HepG2 (cell line): ENCODE measurements around the gene ACAT2. TPM values are rescaled to one million over a fixed set of nuclear protein-coding genes. Genes with fewer than 3 reads are reported as not detected.

Experiments used
- AHDC1 ChIP-seq: sonication (generic); formaldehyde crosslinking; IDR thresholded peaks from 2 replicates; pipeline ENCODE4 v1.5.1; 2020; ENCODE audit warnings: mild to moderate bottlenecking, missing genetic modification reagents, borderline replicate concordance
- ELF3 ChIP-seq: IDR thresholded peaks from 2 replicates; pipeline ENCODE4 v1.6.1; 2016; ENCODE audit warnings: missing genetic modification reagents, missing compliant biosample characterization
- EZH2 ChIP-seq: conservative IDR thresholded peaks from 2 replicates; pipeline ENCODE4 v1.6.1; 2012; ENCODE audit warnings: mild to moderate bottlenecking, low read depth, low read length, moderate library complexity
- FIP1L1 ChIP-seq: fragments of 200-400 bp; formaldehyde crosslinking; IDR thresholded peaks from 2 replicates; pipeline ENCODE4 v1.6.1; 2018; ENCODE audit warnings: low read depth, mild to moderate bottlenecking, low read length, moderate library complexity, borderline replicate concordance; ENCODE audit not compliant: insufficient read depth
- KMT2A ChIP-seq: sonication (generic); formaldehyde crosslinking; IDR thresholded peaks from 2 replicates; pipeline ENCODE4 v1.4.0; 2020; ENCODE audit warnings: missing genetic modification reagents
- LCORL ChIP-seq, 2 experiments: fragments of 450-650 bp in 1 of 2; sonication (generic) in 1 of 2; formaldehyde crosslinking in 1 of 2; IDR thresholded peaks; 2 replicates each; pipeline versions ENCODE4 v1.5.0 to v1.6.1; 2017 to 2020; ENCODE audit warnings: antibody characterized with exemption in 1 of 2, missing genetic modification reagents in 1 of 2
- MLX ChIP-seq: IDR thresholded peaks from 2 replicates; pipeline ENCODE4 v1.6.1; 2016
- MLXIP ChIP-seq: sonication (generic); formaldehyde crosslinking; IDR thresholded peaks from 2 replicates; pipeline ENCODE4 v1.9.0; 2021; ENCODE audit warnings: missing genetic modification reagents, borderline replicate concordance
- NRL ChIP-seq: sonication (generic); formaldehyde crosslinking; IDR thresholded peaks from 2 replicates; pipeline ENCODE4 v1.5.0; 2020; ENCODE audit warnings: missing genetic modification reagents, mild to moderate bottlenecking, moderate library complexity, borderline replicate concordance
- PCBP1 ChIP-seq: fragments of 200-400 bp; formaldehyde crosslinking; IDR thresholded peaks from 2 replicates; pipeline ENCODE4 v1.6.1; 2017; ENCODE audit warnings: mild to moderate bottlenecking, low read depth, low read length, borderline replicate concordance
- POLR2AphosphoS2 ChIP-seq: IDR thresholded peaks from 2 replicates; pipeline ENCODE4 v1.6.1; 2011; ENCODE audit warnings: low read depth, low read length, improper control_type of control experiment
- RFX3 ChIP-seq: IDR thresholded peaks from 2 replicates; pipeline ENCODE4 v1.6.1; 2016; ENCODE audit warnings: missing biosample characterization, missing genetic modification reagents
- U2AF1 ChIP-seq: fragments of 200-400 bp; formaldehyde crosslinking; optimal IDR thresholded peaks from 2 replicates; pipeline ENCODE3; 2017; ENCODE audit warnings: mild to moderate bottlenecking, low read depth, low read length
- ZMYM2 ChIP-seq: sonication (generic); formaldehyde crosslinking; IDR thresholded peaks from 2 replicates; pipeline ENCODE4 v1.8.0; 2022; ENCODE audit warnings: mild to moderate bottlenecking, missing genetic modification reagents
- ZNF251 ChIP-seq: sonication (generic); formaldehyde crosslinking; IDR thresholded peaks from 2 replicates; pipeline ENCODE4 v1.9.0; 2021; ENCODE audit warnings: mild to moderate bottlenecking, missing genetic modification reagents
- ZNF276 ChIP-seq: sonication (generic); formaldehyde crosslinking; IDR thresholded peaks from 2 replicates; pipeline ENCODE4 v1.4.0; 2020; ENCODE audit warnings: mild to moderate bottlenecking, low read depth, missing genetic modification reagents
- ZNF570 ChIP-seq: sonication (generic); formaldehyde crosslinking; IDR thresholded peaks from 2 replicates; pipeline ENCODE4 v1.4.0; 2020; ENCODE audit warnings: mild to moderate bottlenecking, missing genetic modification reagents, borderline replicate concordance
- polyA plus RNA-seq, 8 experiments: library from polyadenylated mRNA; depleted of rRNA in 3 of 8; stranded (reverse) in 7 of 8; unstranded in 1 of 8; fragments of >200 nt; fragmentation: Illumina TruSeq in 4 of 8; extraction: Trizol in 4 of 8; gene quantifications; 2 replicates each; pipeline versions ENCODE4 v1.2.1 to v1.2.3, GENCODE V29; 2011 to 2016; ENCODE audit warnings: low read depth in 4 of 8, missing spikeins in 1 of 8, mixed read lengths in 1 of 8; ENCODE audit not compliant: insufficient read depth in 1 of 8
- total RNA-seq, 5 experiments: library from RNA; depleted of rRNA; stranded (reverse); fragments of >200 nt; fragmentation: Illumina TruSeq; extraction: Trizol; gene quantifications; 2 replicates each; pipeline ENCODE4 v1.2.3, GENCODE V29; 2016; ENCODE audit warnings: low read depth in 1 of 5

ACAT2 gene
- total and polyA plus RNA-seq, 2 of the 13 experiments (the other 11 are each of a cell fraction or from before 2014, with no cell fraction given): 121 to 534 TPM

- peak; percentile 71 for TF ChIP-seq AHDC1 (CRISPR knock-in tag)
- TF ChIP-seq MLXIP (CRISPR knock-in tag): peak; percentile 74; the same call in 1 of the 2 replicates
- TF ChIP-seq RFX3 (CRISPR knock-in tag): peak; percentile 41; the same call in 1 of the 2 replicates
- no peak for TF ChIP-seq POLR2AphosphoS2
- TF ChIP-seq MLX (CRISPR knock-in tag): peak; percentile 88
- TF ChIP-seq ZNF251: 0 out of 2 replicates have a peak, but pooled peaks have one; percentile 86
- TF ChIP-seq EZH2: no peak
- TF ChIP-seq ZNF276 (CRISPR knock-in tag): peak; percentile 91; the same call in 1 of the 2 replicates
- peak; percentile 100 for TF ChIP-seq NRL (CRISPR knock-in tag)
- peak; percentile 100 for TF ChIP-seq PCBP1
- TF ChIP-seq ZMYM2 (CRISPR knock-in tag): peak; percentile 89
- TF ChIP-seq KMT2A (CRISPR knock-in tag): peak; percentile 100
- peak; percentile 98 for TF ChIP-seq U2AF1
- peak; percentile 95; the same call in 1 of the 2 replicates for TF ChIP-seq FIP1L1
- TF ChIP-seq LCORL (IDR thresholded peaks at IDR 0.05): no peak
- TF ChIP-seq LCORL (CRISPR knock-in tag; IDR thresholded peaks at IDR 0.05): peak; percentile 94
- no peak; the same call in 1 of the 2 replicates for TF ChIP-seq ZNF570 (CRISPR knock-in tag)
- TF ChIP-seq ELF3 (CRISPR knock-in tag): peak; percentile 95
Observed at GRCh38 chr6:159726918-159727716, 34.7 kb upstream of the ACAT2 start, which contains the start of gene WTAP (continued).
